Adrenal gland (tissue), 5 donors: ENCODE data around the gene DAAM2.

Experiments
- CTCF ChIP-seq, 6 experiments: fragments of 450-650 bp in 4 of 6; fragments of 200-600 bp in 2 of 6; sonication (generic) in 1 of 6; IDR thresholded peaks; 1 replicate in 5 of 6; 2 replicates in 1 of 6; pipeline versions ENCODE4 v1.5.1 to v1.8.0; 2016 to 2021; ENCODE audit warnings: antibody characterized with exemption in 6 of 6, mild to moderate bottlenecking in 2 of 6, moderate library complexity in 1 of 6
- POLR2A ChIP-seq, 2 donors: fragments of 450-650 bp; IDR thresholded peaks; one replicate each; pipeline ENCODE4 v1.6.1; 2017; ENCODE audit warnings: antibody characterized with exemption in 2 of 2, mild to moderate bottlenecking in 2 of 2, moderate library complexity in 1 of 2
- donor health status: DM: no; HTN: no; CAD: no.

DNA sequence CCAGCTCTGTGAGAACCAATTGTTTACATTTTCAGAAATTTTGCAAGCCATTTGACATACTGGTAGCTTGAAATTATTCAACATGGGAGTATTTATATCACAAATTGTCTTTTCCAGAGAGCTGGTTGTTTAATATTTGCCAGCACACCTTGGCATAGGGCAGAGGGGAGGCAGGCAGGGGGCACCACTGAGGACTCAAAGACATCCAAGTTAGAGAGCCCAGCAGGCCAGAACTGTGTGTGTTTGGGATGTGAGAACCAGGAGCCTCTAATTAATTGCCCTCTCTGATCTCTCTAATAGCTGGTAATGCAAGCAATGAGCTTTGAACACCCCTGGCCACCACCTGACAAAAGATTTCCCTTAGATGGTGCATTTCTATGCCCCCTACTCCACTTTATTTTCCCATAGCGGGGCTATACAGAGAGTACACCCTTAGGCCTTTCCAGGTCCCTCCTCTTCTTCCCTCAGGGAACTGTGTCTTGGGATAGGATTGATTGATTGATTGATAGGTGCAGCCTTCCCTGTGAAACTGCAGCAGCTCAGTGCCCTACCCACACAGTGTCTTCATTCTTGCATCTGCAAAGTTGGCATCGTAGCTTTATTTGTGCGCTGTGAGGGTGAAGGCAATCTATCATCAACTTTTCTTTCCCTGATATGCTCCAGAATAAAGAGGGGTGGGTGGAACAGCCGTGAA lies 112.9 kb downstream of the DAAM2 start:
- TF ChIP-seq CTCF (IDR thresholded peaks at IDR 0.05) (no peak), POLR2A (IDR thresholded peaks at IDR 0.05) (no peak)
